A549 (cell line): ENCODE data around the gene SETDB1. TPM values are rescaled to one million over a fixed set of nuclear protein-coding genes. Genes with fewer than 3 reads are reported as not detected.
A peak's percentile ranks its signal among the peaks of the same experiment; 100 is the strongest.

Source experiments
- ATAC-seq, 2 experiments: fragments of 200-7000 bp in 1 of 2; fragments of >200 bp in 1 of 2; cut with Nextera tagmentation in 1 of 2; cut with Tn5 transposase in 1 of 2; 3 replicates each; pipeline versions ENCODE4 v1.8.0 to v1.9.1; 2018 to 2020; ENCODE audit warnings: mild to moderate bottlenecking in 1 of 2, moderate library complexity in 1 of 2
- CTCF ChIA-PET: fragments of 300-600 bp; sonication (Branson Sonifier 250); formaldehyde crosslinking; extraction: SDS; loops from one replicate; lab custom pipeline; 2021; ENCODE audit warnings: antibody characterized with exemption, inconsistent platforms; lab: Yijun Ruan, JAX
- POLR2A ChIA-PET: fragments of 350-600 bp; formaldehyde crosslinking; extraction: SDS; loops from one replicate; lab custom pipeline; 2021; ENCODE audit warnings: antibody characterized with exemption, inconsistent platforms; lab: Yijun Ruan, JAX
- DNase-seq, 2 experiments: peaks; one replicate each; pipeline versions ENCODE4 v3.0.0 to v3.0.0-alpha.2; 2011 to 2016; ENCODE audit warnings: low read depth in 1 of 2, low spot score in 1 of 2
- FAIRE-seq: peaks from 2 replicates; lab custom pipeline; 2011; peaks lifted over from hg19 to GRCh38; lab: Jason Lieb, UNC
- H3K27ac ChIP-seq, 2 experiments: fragments of >200 bp; sonication (Bioruptor Twin); formaldehyde crosslinking; 3 replicates each; pipeline ENCODE4 v1.5.1; 2016 to 2017
- H3K4me1 ChIP-seq: fragments of >200 bp; sonication (Bioruptor Twin); formaldehyde crosslinking; 3 replicates; pipeline ENCODE4 v1.6.1; 2016
- H3K4me2 ChIP-seq: fragments of >200 bp; sonication (Bioruptor Twin); formaldehyde crosslinking; 3 replicates; pipeline ENCODE4 v1.6.1; 2016
- H3K4me3 ChIP-seq: fragments of >200 bp; sonication (Bioruptor Twin); formaldehyde crosslinking; 3 replicates; pipeline ENCODE4 v1.5.1; 2016
- H3K9me3 ChIP-seq: fragments of >200 bp; sonication (Bioruptor Twin); formaldehyde crosslinking; 3 replicates; pipeline ENCODE4 v1.6.1; 2016
- CEBPB ChIP-seq, 2 experiments: fragments of >200 bp in 1 of 2; sonication (Bioruptor Twin) in 1 of 2; formaldehyde crosslinking in 1 of 2; IDR thresholded peaks; 2 replicates each; pipeline ENCODE4 v1.6.1; 2012 to 2016
- CHD4 ChIP-seq: fragments of 200-600 bp; sonication (generic); IDR thresholded peaks from 2 replicates; pipeline ENCODE4 v1.6.1; 2016; ENCODE audit warnings: antibody characterized with exemption, mild to moderate bottlenecking, borderline replicate concordance
- EHF ChIP-seq: fragments of 250-450 bp; sonication (Bioruptor Pico); IDR thresholded peaks from 2 replicates; pipeline ENCODE4 v1.5.0; 2020; ENCODE audit warnings: mild to moderate bottlenecking
- EHMT2 ChIP-seq: fragments of 200-600 bp; sonication (generic); IDR thresholded peaks from 2 replicates; pipeline ENCODE4 v1.6.1; 2016; ENCODE audit warnings: antibody characterized with exemption, low read depth, mild to moderate bottlenecking, moderate library complexity
- EP300 ChIP-seq, 2 experiments: fragments of >200 bp; sonication (Bioruptor Twin); formaldehyde crosslinking; IDR thresholded peaks; 2 replicates in 1 of 2; 3 replicates in 1 of 2; pipeline ENCODE4 v1.6.1; 2016 to 2017
- ESRRA ChIP-seq: fragments of 150-350 bp; IDR thresholded peaks from 2 replicates; pipeline ENCODE4 v1.6.1; 2014; ENCODE audit warnings: mild to moderate bottlenecking, low read length, borderline replicate concordance
- FOXS1 ChIP-seq: fragments of 250-450 bp; sonication (Bioruptor Pico); IDR thresholded peaks from 2 replicates; pipeline ENCODE4 v1.5.0; 2020; ENCODE audit warnings: mild to moderate bottlenecking, moderate library complexity
- HES2 ChIP-seq: fragments of >200 bp; sonication (Bioruptor Twin); formaldehyde crosslinking; IDR thresholded peaks from 2 replicates; pipeline ENCODE4 v1.6.1; 2016
- HOXA7 ChIP-seq: fragments of 250-450 bp; sonication (Bioruptor Pico); IDR thresholded peaks from 2 replicates; pipeline ENCODE4 v1.5.0; 2020; ENCODE audit warnings: mild to moderate bottlenecking, moderate library complexity
- HOXB13 ChIP-seq: fragments of 250-450 bp; sonication (Bioruptor Pico); IDR thresholded peaks from 2 replicates; pipeline ENCODE4 v1.5.0; 2020; ENCODE audit warnings: low read depth, mild to moderate bottlenecking, moderate library complexity
- MAFK ChIP-seq: fragments of 450-650 bp; IDR thresholded peaks from 2 replicates; pipeline ENCODE4 v1.6.1; 2014; ENCODE audit not compliant: partially characterized antibody
- MYC ChIP-seq: IDR thresholded peaks from 2 replicates; pipeline ENCODE4 v1.6.1; 2012; ENCODE audit warnings: mild to moderate bottlenecking, inconsistent platforms, low read length, improper control_type of control experiment, borderline replicate concordance
- NPAS2 ChIP-seq: fragments of 250-450 bp; sonication (Bioruptor Pico); IDR thresholded peaks from 2 replicates; pipeline ENCODE4 v1.8.0; 2022; ENCODE audit warnings: mild to moderate bottlenecking, moderate library complexity, borderline replicate concordance
- NR3C1 ChIP-seq: fragments of >200 bp; sonication (Bioruptor Twin); formaldehyde crosslinking; IDR thresholded peaks from 3 replicates; pipeline ENCODE4 v1.6.1; 2017
- RCOR1 ChIP-seq: fragments of 150-350 bp; IDR thresholded peaks from 2 replicates; pipeline ENCODE4 v1.6.1; 2014; ENCODE audit warnings: antibody characterized with exemption, low read length, low read depth
- SREBF2 ChIP-seq: fragments of 450-650 bp; IDR thresholded peaks from 2 replicates; pipeline ENCODE4 v1.6.1; 2014; ENCODE audit warnings: mild to moderate bottlenecking, moderate library complexity
- USF2 ChIP-seq: fragments of 450-650 bp; IDR thresholded peaks from 2 replicates; pipeline ENCODE4 v1.6.1; 2014; ENCODE audit warnings: antibody characterized with exemption
- ZC3H11A ChIP-seq: fragments of 450-650 bp; IDR thresholded peaks from 2 replicates; pipeline ENCODE4 v1.6.1; 2014; ENCODE audit warnings: antibody characterized with exemption, mild to moderate bottlenecking
- WGBS: methylation state at CpG from one replicate; pipeline ENCODE4 v1.1.6; 2017; ENCODE audit errors: missing lambda C conversion rate; 5-methylcytosine and 5-hydroxymethylcytosine counted together
- polyA plus RNA-seq, 4 experiments: library from polyadenylated mRNA; depleted of rRNA in 3 of 4; stranded (reverse); fragments of >200 nt; fragmentation: RNase III in 1 of 4; extraction: RNeasy Plus Mini Kit Qiagen cat#74134 plus additional on column Dnase treatment in 1 of 4; gene quantifications; 2 replicates in 3 of 4; 3 replicates in 1 of 4; pipeline ENCODE4 v1.2.3, GENCODE V29; 2011 to 2017
- TF ChIP-seq, protein P1 (sequence below): IDR thresholded peaks from 2 replicates; pipeline ENCODE4 v1.6.1; 2012; ENCODE audit warnings: low read depth, borderline replicate concordance

Gene SETDB1
- polyA plus RNA-seq, 2 of the 4 experiments (the other 2 are of a cell fraction), result 25.1 to 56.9 TPM

- CTCF ChIA-PET, result interaction anchor here (0.6 to 26.8 kb wide), 10 partner anchors 8 to 370 kb away, joined by 3 to 586 read pairs (median 4); partner anchors contain the start of genes CDC42SE1, CERS2, MINDY1 and SETDB1
- no peak for TF ChIP-seq NR3C1
- no peak for TF ChIP-seq CEBPB (IDR thresholded peaks at IDR 0.05)
- TF ChIP-seq RCOR1, result no peak
- TF ChIP-seq EHMT2, result no peak
- TF ChIP-seq HOXB13 (CRISPR knock-in tag), result no peak
- TF ChIP-seq USF2, result no peak
- TF ChIP-seq MAFK, result no peak
- no peak for TF ChIP-seq ESRRA
- TF ChIP-seq, all 56 proteins: peak for 0
- WGBS, result 52% methylated on average over 12 of the region's 12 CpGs
- Histone ChIP-seq H3K4me2 (peak within 1 kb of the TSS; percentile 53), H3K4me3 (no peak within 1 kb of the TSS), H3K4me1 (peaks cover 41% of the 10 kb centered on the region), H3K27ac (peak within 1 kb of the TSS; percentile 57 to 81), H3K9me3 (no peaks in the 10 kb centered on the region)
- DNase-seq (no peak), FAIRE-seq (no peak), ATAC-seq (peak; percentile 23 to 56; a peak in 5 of 6 replicates)
- POLR2A ChIA-PET, result interaction anchor here (1.3 kb wide), 1 partner anchor 66 kb away, joined by 3 read pairs; no protein-coding TSS in a partner anchor
Measured at GRCh38 chr1:150981805-150982712, 55.9 kb downstream of the SETDB1 start, which contains the start of gene ANXA9. Gene ANXA9 (plus strand): TSS chr1:150982292. CDS start chr1:150983106, 814 bp downstream.

DNA sequence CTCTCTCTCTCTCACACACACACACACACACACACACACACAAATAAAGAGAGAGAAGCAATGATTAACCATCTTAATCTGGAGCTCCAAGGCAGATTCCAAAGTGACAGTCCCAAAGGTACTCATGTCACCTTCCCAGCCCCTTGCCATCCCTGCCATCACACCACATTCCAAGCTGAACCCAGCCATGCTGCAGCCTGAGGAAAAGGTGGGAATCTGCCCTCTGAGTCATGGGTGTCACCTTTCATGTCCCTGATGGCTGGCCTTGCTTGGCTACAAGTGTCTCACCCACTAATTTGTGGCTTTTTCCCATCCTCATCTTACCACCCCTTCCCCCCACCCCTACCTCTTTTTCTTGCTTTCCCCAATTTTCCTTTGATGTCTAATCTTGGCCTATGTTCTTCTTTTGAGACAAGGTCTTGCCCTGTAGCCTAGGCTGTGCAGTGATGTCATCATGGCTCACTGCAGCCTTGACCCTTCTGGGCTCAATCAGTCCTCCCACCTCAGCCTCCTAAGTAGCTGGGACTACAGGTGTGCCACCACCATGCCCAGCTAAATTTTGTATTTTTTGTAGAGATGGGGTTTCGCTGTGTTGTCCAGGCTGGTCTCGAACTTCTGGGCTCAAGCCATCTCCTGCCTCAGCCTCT lies 59.1 kb downstream of the SETDB1 start:
- DNase-seq, result no peak
- no peak for ATAC-seq
- Histone ChIP-seq H3K27ac (no peak overlapping the region), H3K4me1 (peaks cover 19% of the 10 kb centered on the region), H3K9me3 (no peaks in the 10 kb centered on the region), H3K4me2 (no peak overlapping the region), H3K4me3 (no peak overlapping the region)
- TF ChIP-seq NPAS2 (CRISPR knock-in tag) (no peak), EHF (CRISPR knock-in tag) (no peak), ZC3H11A (no peak), MYC (no peak), FOXS1 (CRISPR knock-in tag) (no peak), CHD4 (no peak), ESRRA (no peak), SREBF2 (no peak)
- TF ChIP-seq, protein P1, sequence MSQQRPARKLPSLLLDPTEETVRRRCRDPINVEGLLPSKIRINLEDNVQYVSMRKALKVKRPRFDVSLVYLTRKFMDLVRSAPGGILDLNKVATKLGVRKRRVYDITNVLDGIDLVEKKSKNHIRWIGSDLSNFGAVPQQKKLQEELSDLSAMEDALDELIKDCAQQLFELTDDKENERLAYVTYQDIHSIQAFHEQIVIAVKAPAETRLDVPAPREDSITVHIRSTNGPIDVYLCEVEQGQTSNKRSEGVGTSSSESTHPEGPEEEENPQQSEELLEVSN, result no peak
- CTCF ChIA-PET, result interaction anchor here (0.6 to 26.8 kb wide), 6 partner anchors 0 to 451 kb away, joined by 3 to 586 read pairs (median 6); partner anchors contain the start of genes ANXA9, CERS2 and MINDY1
- POLR2A ChIA-PET, result no interaction called here
- WGBS, result 82% methylated on average over 2 of the region's 2 CpGs
- FAIRE-seq, result no peak

GRCh38 chr1:150987924-150988323 lies 61.8 kb downstream of the SETDB1 start:
- FAIRE-seq (no peak), ATAC-seq (no peak), DNase-seq (no peak)
- no peak overlapping the region for H3K27ac ChIP-seq
- TF ChIP-seq EP300 (IDR thresholded peaks at IDR 0.05) (no peak), HES2 (no peak), HOXA7 (CRISPR knock-in tag) (no peak)
- ChIA-PET POLR2A (no interaction called here), CTCF (interaction anchor here (0.9 to 26.8 kb wide), 3 partner anchors 2 to 65 kb away, joined by 3 to 586 read pairs (median 586); partner anchors contain the start of genes ANXA9, CERS2 and MINDY1)
- no peak overlapping the region for H3K4me2 ChIP-seq
- whole genome bisulfite sequencing, result 81% methylated on average over 7 of the region's 7 CpGs
- H3K4me1 ChIP-seq, result no peaks in the 10 kb centered on the region
- H3K9me3 ChIP-seq, result no peaks in the 10 kb centered on the region
- H3K4me3 ChIP-seq, result no peak overlapping the region
